Keratinocyte (primary cell): ENCODE data around the gene TFF3.

Experiments used
- CTCF ChIP-seq, 3 experiments: IDR thresholded peaks in 1 of 3; conservative IDR thresholded peaks in 1 of 3; optimal IDR thresholded peaks in 1 of 3; 2 replicates in 2 of 3; 3 replicates in 1 of 3; pipeline versions ENCODE3 to v1.5.1; 2011; ENCODE audit warnings: low read length in 3 of 3, mild to moderate bottlenecking in 3 of 3, moderate library complexity in 2 of 3, control low read depth in 1 of 3, inconsistent platforms in 1 of 3; ENCODE audit not compliant: insufficient read depth in 2 of 3; ENCODE audit errors: extremely low read depth in 1 of 3
- EZH2 ChIP-seq: IDR thresholded peaks from one replicate; pipeline ENCODE4 v1.6.1; 2012; ENCODE audit warnings: inconsistent platforms, mild to moderate bottlenecking, low read length, moderate library complexity

DNA sequence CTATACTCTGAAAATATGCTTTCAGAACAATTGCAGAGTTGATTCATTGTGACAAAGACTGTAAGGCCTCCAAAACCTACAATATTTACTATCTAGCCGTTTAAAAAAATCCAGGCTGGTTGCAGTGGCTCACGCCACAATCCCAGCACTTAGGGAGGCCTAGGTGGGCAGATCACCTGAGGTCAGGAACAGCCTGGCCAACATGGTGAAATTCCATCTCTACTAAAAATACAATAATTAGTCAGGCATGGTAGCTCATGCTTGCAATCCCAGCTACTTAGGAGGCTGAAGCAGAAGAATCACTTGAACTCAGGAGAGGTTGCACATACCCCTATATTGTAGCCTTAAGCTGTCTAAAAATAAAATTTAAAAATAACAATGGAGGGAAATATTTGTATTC lies 40.8 kb upstream of the TFF3 start:
- TF ChIP-seq CTCF (optimal IDR thresholded peaks at IDR 0.05 in 1 of 3, IDR thresholded peaks at IDR 0.05 in 1 of 3, conservative IDR thresholded peaks at IDR 0.05 in 1 of 3; ENCODE audit: extremely low read depth in 1 of 3, insufficient read depth in 2 of 3, low read length in 3 of 3): no peak
- TF ChIP-seq EZH2: no peak
